KMS-11 (cell line): ENCODE data around the gene ZNF791.

Experiments used
- H2AFZ ChIP-seq: fragments of 200-600 bp; sonication (generic); 2 replicates; pipeline ENCODE4 v1.6.1; 2016; ENCODE audit warnings: antibody characterized with exemption, mixed run types, low read depth
- H3K27ac ChIP-seq: fragments of 200-600 bp; sonication (generic); 2 replicates; pipeline ENCODE4 v1.6.1; 2016; ENCODE audit warnings: mild to moderate bottlenecking, mixed run types
- H3K27me3 ChIP-seq: fragments of 200-600 bp; sonication (generic); 2 replicates; pipeline ENCODE4 v1.6.1; 2017; ENCODE audit warnings: mild to moderate bottlenecking, low read depth, mixed run types, moderate library complexity; ENCODE audit not compliant: insufficient read depth
- H3K36me3 ChIP-seq: fragments of 200-600 bp; sonication (generic); 2 replicates; pipeline ENCODE4 v1.6.1; 2017; ENCODE audit warnings: mild to moderate bottlenecking, mixed run types; ENCODE audit not compliant: insufficient read depth
- H3K4me1 ChIP-seq: fragments of 200-600 bp; sonication (generic); 2 replicates; pipeline ENCODE4 v1.6.1; 2016; ENCODE audit warnings: mild to moderate bottlenecking, low read depth, mixed run types; ENCODE audit not compliant: poor library complexity, severe bottlenecking
- H3K4me2 ChIP-seq: fragments of 200-600 bp; sonication (generic); 2 replicates; pipeline ENCODE4 v1.7.0; 2016; ENCODE audit warnings: mild to moderate bottlenecking, mixed run types
- H3K4me3 ChIP-seq: fragments of 200-600 bp; sonication (generic); IDR thresholded peaks from 2 replicates; pipeline ENCODE4 v1.6.1; 2017; ENCODE audit warnings: low read depth, low read length, mixed read lengths; ENCODE audit not compliant: insufficient read depth
- H3K79me2 ChIP-seq: fragments of 200-600 bp; sonication (generic); 2 replicates; pipeline ENCODE4 v1.6.1; 2016; ENCODE audit warnings: low read depth, mixed run types; ENCODE audit not compliant: insufficient read depth
- H3K9ac ChIP-seq: fragments of 200-600 bp; sonication (generic); 2 replicates; pipeline ENCODE4 v1.6.1; 2016; ENCODE audit warnings: mild to moderate bottlenecking, mixed run types
- H4K20me1 ChIP-seq: fragments of 200-600 bp; sonication (generic); 2 replicates; pipeline ENCODE4 v1.6.1; 2016; ENCODE audit warnings: mild to moderate bottlenecking, mixed run types; ENCODE audit not compliant: insufficient read depth
- TF ChIP-seq, protein P1 (sequence below): fragments of 200-600 bp; sonication (generic); conservative IDR thresholded peaks from 2 replicates; pipeline ENCODE4 v1.6.1; 2017; ENCODE audit warnings: low read depth, mild to moderate bottlenecking, antibody characterized with exemption, low read length, moderate library complexity, mixed read lengths

The ZNF791 gene

DNA sequence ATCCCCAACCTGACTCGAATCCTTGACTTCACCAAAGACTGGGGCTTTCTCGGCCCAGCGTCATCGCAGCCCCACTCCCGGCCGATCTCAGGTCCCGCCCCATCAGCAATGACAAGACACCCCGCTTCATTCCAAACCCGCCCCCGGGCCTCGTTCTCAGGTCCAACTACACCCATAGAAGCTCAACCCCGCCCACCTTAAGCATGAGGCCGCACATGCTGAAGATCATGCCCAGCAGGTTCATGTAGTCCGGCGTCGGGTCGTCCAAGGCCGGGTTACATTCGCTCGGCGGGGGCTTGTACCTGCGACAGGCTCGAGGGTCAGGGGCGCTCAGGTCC is 58.2 kb downstream of the ZNF791 start:
- 0 out of 2 replicates have a peak, but pooled peaks cover 6% of the 10 kb centered on the region for H3K79me2 ChIP-seq
- H3K27ac ChIP-seq, result peak overlapping the region; percentile 72; the same call in 1 of the 2 replicates
- peak overlapping the region; percentile 63 for H3K9ac ChIP-seq
- peak overlapping the region; percentile 62 for H2AFZ ChIP-seq
- H3K4me1 ChIP-seq, result peaks cover 30% of the 10 kb centered on the region
- H4K20me1 ChIP-seq, result no peaks in the 10 kb centered on the region
- H3K27me3 ChIP-seq, result no peaks in the 10 kb centered on the region
- H3K4me2 ChIP-seq, result peak overlapping the region; percentile 58
- H3K36me3 ChIP-seq, result no peaks in the 10 kb centered on the region
- H3K4me3 ChIP-seq, result no peak overlapping the region
- TF ChIP-seq, protein P1, sequence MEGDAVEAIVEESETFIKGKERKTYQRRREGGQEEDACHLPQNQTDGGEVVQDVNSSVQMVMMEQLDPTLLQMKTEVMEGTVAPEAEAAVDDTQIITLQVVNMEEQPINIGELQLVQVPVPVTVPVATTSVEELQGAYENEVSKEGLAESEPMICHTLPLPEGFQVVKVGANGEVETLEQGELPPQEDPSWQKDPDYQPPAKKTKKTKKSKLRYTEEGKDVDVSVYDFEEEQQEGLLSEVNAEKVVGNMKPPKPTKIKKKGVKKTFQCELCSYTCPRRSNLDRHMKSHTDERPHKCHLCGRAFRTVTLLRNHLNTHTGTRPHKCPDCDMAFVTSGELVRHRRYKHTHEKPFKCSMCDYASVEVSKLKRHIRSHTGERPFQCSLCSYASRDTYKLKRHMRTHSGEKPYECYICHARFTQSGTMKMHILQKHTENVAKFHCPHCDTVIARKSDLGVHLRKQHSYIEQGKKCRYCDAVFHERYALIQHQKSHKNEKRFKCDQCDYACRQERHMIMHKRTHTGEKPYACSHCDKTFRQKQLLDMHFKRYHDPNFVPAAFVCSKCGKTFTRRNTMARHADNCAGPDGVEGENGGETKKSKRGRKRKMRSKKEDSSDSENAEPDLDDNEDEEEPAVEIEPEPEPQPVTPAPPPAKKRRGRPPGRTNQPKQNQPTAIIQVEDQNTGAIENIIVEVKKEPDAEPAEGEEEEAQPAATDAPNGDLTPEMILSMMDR, result no peak

- Histone ChIP-seq H4K20me1 (no peaks in the 10 kb centered on the region), H3K4me3 (no peak overlapping the region), H2AFZ (peak overlapping the region; percentile 62), H3K9ac (peak overlapping the region; percentile 63), H3K27me3 (no peaks in the 10 kb centered on the region), H3K4me1 (peaks cover 30% of the 10 kb centered on the region), H3K36me3 (no peaks in the 10 kb centered on the region), H3K79me2 (0 out of 2 replicates have a peak, but pooled peaks cover 6% of the 10 kb centered on the region), H3K27ac (peak overlapping the region; percentile 72), H3K4me2 (peak overlapping the region; percentile 58)
- TF ChIP-seq, protein P1, result no peak
Measured at GRCh38 chr19:12669270-12670158, 58.8 kb downstream of the ZNF791 start.

DNA sequence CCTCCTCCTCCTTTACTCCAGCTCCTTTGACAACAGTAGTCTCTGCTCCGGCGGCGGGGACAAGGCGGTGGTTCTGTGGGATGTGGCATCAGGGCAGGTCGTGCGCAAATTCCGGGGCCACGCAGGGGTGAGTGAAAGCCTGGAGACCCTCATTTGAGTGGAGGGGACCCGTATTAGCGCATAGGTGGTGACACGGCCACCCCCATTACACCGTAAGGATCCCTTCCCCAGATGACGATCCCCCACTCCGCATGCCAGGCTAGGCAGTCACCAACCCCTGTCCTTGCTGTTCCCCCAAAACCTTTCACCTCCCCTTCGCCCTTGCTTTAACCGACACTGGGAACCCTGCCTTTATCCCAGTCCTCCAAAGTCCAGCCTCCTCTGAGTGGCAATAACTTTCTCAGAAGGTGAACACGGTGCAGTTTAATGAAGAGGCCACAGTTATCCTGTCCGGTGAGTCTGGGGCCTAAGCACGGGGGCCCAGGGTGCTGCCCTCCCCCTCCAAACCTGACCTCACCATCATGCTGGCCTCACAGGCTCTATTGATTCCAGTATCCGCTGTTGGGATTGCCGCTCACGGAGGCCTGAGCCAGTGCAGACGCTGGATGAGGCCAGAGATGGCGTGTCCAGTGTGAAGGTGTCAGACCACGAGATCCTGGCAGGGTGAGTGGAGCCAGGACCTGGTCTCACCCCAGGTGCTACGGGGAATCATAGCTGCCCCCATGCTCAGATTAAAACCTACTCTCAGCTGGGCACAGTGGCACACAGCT is 59.6 kb downstream of the ZNF791 start:
- Histone ChIP-seq H3K36me3 (no peaks in the 10 kb centered on the region), H3K4me2 (peak overlapping the region; percentile 58), H3K9ac (peak overlapping the region; percentile 63), H3K4me3 (no peak overlapping the region), H3K27ac (peak overlapping the region; percentile 72; the same call in 1 of the 2 replicates), H4K20me1 (no peaks in the 10 kb centered on the region), H3K4me1 (peaks cover 30% of the 10 kb centered on the region), H3K79me2 (0 out of 2 replicates have a peak, but pooled peaks cover 6% of the 10 kb centered on the region), H2AFZ (peak overlapping the region; percentile 62; the same call in 1 of the 2 replicates), H3K27me3 (no peaks in the 10 kb centered on the region)
- TF ChIP-seq, protein P1, result no peak

- Histone ChIP-seq H3K4me3 (no peak overlapping the region), H3K79me2 (0 out of 2 replicates have a peak, but pooled peaks cover 6% of the 10 kb centered on the region), H3K36me3 (no peaks in the 10 kb centered on the region), H2AFZ (no peak overlapping the region), H4K20me1 (no peaks in the 10 kb centered on the region), H3K9ac (no peak overlapping the region), H3K27me3 (no peaks in the 10 kb centered on the region), H3K27ac (no peak overlapping the region), H3K4me1 (peaks cover 21% of the 10 kb centered on the region), H3K4me2 (no peak overlapping the region)
- TF ChIP-seq, protein P1, result no peak
Measured at GRCh38 chr19:12672744-12673143, 62.0 kb downstream of the ZNF791 start.
